GM23338 (cell line): ENCODE results near the gene PRCD.

Experiments
- CREB1 ChIP-seq: fragments of 250-450 bp; sonication (Bioruptor Pico); IDR thresholded peaks from 2 replicates; pipeline ENCODE4 v1.5.0; 2020; ENCODE audit warnings: low read depth, mild to moderate bottlenecking, moderate library complexity
- ETS1 ChIP-seq: IDR thresholded peaks from 2 replicates; pipeline ENCODE4 v1.6.1; 2016; ENCODE audit warnings: antibody characterized with exemption
- EZH2 ChIP-seq: fragments of 200-600 bp; sonication (generic); IDR thresholded peaks from one replicate; pipeline ENCODE4 v1.8.0; 2017; ENCODE audit warnings: antibody characterized with exemption, mild to moderate bottlenecking, low read depth; ENCODE audit not compliant: unreplicated experiment
- EZH2phosphoT487 ChIP-seq: fragments of 200-600 bp; sonication (generic); IDR thresholded peaks from one replicate; pipeline ENCODE4 v1.8.1; 2018; ENCODE audit warnings: antibody characterized with exemption; ENCODE audit not compliant: unreplicated experiment
- JUNB ChIP-seq: IDR thresholded peaks from one replicate; pipeline ENCODE4 v1.6.1; 2016; ENCODE audit warnings: antibody characterized with exemption; ENCODE audit not compliant: unreplicated experiment
- NANOG ChIP-seq: IDR thresholded peaks from 2 replicates; pipeline ENCODE4 v1.6.1; 2016; ENCODE audit warnings: antibody characterized with exemption, borderline replicate concordance
- POLR2AphosphoS5 ChIP-seq: IDR thresholded peaks from 2 replicates; pipeline ENCODE4 v1.6.1; 2016; ENCODE audit warnings: antibody characterized with exemption, low read depth
- REST ChIP-seq: IDR thresholded peaks from one replicate; pipeline ENCODE4 v1.6.1; 2018; ENCODE audit warnings: antibody characterized with exemption; ENCODE audit not compliant: unreplicated experiment
- ZNF114 ChIP-seq: fragments of 250-450 bp; sonication (Bioruptor Pico); IDR thresholded peaks from 2 replicates; pipeline ENCODE4 v1.5.0; 2020; ENCODE audit warnings: mild to moderate bottlenecking, moderate library complexity
- ZNF331 ChIP-seq: fragments of 250-450 bp; sonication (Bioruptor Pico); IDR thresholded peaks from 2 replicates; pipeline ENCODE4 v1.5.0; 2020; ENCODE audit warnings: low read depth, mild to moderate bottlenecking, moderate library complexity
- TF ChIP-seq, protein P1 (sequence below), 2 experiments: fragments of 200-600 bp in 1 of 2; sonication (generic) in 1 of 2; conservative IDR thresholded peaks; 2 replicates each; pipeline versions ENCODE4 v1.5.1 to v1.6.1; 2016 to 2017; ENCODE audit warnings: antibody characterized with exemption in 2 of 2, low read depth in 2 of 2, mild to moderate bottlenecking in 2 of 2, moderate library complexity in 1 of 2

DNA sequence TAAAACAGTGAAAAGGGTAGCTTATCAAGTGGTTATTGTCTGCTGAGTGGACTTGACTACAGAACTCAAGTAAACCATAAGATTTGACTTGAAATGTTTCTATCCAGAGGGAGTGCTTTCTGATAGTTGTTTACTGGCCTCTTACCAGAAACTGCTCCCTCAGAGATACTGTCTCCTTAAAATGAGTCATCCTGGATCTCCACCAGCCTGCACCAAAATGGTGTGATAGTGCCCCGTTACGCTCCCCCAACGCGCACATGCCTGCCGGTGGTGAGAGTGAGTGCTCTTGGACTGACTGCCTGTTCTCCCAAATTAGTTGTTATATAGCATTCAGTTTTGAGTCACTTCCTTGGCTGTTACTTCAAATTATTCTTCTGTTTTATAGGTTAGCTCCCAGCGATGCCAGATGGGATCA, 22.9 kb downstream of the PRCD start:
- no peak for TF ChIP-seq POLR2AphosphoS5
- no peak for TF ChIP-seq REST
- TF ChIP-seq, protein P1, sequence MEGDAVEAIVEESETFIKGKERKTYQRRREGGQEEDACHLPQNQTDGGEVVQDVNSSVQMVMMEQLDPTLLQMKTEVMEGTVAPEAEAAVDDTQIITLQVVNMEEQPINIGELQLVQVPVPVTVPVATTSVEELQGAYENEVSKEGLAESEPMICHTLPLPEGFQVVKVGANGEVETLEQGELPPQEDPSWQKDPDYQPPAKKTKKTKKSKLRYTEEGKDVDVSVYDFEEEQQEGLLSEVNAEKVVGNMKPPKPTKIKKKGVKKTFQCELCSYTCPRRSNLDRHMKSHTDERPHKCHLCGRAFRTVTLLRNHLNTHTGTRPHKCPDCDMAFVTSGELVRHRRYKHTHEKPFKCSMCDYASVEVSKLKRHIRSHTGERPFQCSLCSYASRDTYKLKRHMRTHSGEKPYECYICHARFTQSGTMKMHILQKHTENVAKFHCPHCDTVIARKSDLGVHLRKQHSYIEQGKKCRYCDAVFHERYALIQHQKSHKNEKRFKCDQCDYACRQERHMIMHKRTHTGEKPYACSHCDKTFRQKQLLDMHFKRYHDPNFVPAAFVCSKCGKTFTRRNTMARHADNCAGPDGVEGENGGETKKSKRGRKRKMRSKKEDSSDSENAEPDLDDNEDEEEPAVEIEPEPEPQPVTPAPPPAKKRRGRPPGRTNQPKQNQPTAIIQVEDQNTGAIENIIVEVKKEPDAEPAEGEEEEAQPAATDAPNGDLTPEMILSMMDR (conservative IDR thresholded peaks at IDR 0.05; ENCODE audit: low read depth in 2 of 2), result no peak
- TF ChIP-seq EZH2phosphoT487, result no peak
- no peak for TF ChIP-seq EZH2
- no peak for TF ChIP-seq CREB1 (CRISPR knock-in tag)
- no peak for TF ChIP-seq JUNB
- no peak for TF ChIP-seq ETS1
- TF ChIP-seq ZNF114 (CRISPR knock-in tag), result no peak
- TF ChIP-seq NANOG, result no peak
- no peak for TF ChIP-seq ZNF331 (CRISPR knock-in tag)
